Endothelial cell of umbilical vein (primary cell): Measurements from ENCODE around the gene RGS19. TPM values are rescaled to one million over a fixed set of nuclear protein-coding genes. Genes with fewer than 3 reads are reported as not detected.

Source experiments
- BruUV-seq: library from RNA; stranded (reverse); fragments of 400-500 nt; replicated peaks from 2 replicates; lab custom pipeline; 2021; lab: Mats Ljungman, UMichigan
- CTCF ChIA-PET: fragments of 300-600, 350-600 bp; sonication (Branson Sonifier 250); formaldehyde crosslinking; loops from one replicate; lab custom pipeline; 2021; ENCODE audit warnings: antibody characterized with exemption, inconsistent platforms; lab: Charles Lee
- POLR2A ChIA-PET: fragments of 300-600, 350-600 bp; sonication (Branson Sonifier 250); formaldehyde crosslinking; loops from one replicate; lab custom pipeline; 2021; ENCODE audit warnings: antibody characterized with exemption, inconsistent platforms; lab: Charles Lee
- DNase-seq: peaks from one replicate; pipeline ENCODE4 v3.0.0-alpha.2; 2011; ENCODE audit warnings: low read depth, low spot score
- FAIRE-seq: peaks from 2 replicates; lab custom pipeline; 2011; peaks lifted over from hg19 to GRCh38; lab: Jason Lieb, UNC
- H2AFZ ChIP-seq: 2 replicates; pipeline ENCODE4 v1.6.0; 2012; ENCODE audit warnings: low read depth, low read length, control low read depth, inconsistent platforms
- H3K27ac ChIP-seq: 2 replicates; pipeline ENCODE4 v1.5.1; 2011; ENCODE audit warnings: low read depth, mild to moderate bottlenecking, control low read depth, low read length, moderate library complexity; ENCODE audit not compliant: insufficient read depth
- H3K27me3 ChIP-seq, 2 experiments: 2 replicates each; pipeline versions ENCODE4 v1.6.0 to v1.6.1; 2011; ENCODE audit warnings: low read length in 2 of 2, mixed read lengths in 1 of 2; ENCODE audit not compliant: control insufficient read depth in 2 of 2, insufficient read depth in 2 of 2
- H3K36me3 ChIP-seq, 2 experiments: 2 replicates in 1 of 2; 3 replicates in 1 of 2; pipeline ENCODE4 v1.5.1; 2011; ENCODE audit warnings: low read length in 2 of 2, mild to moderate bottlenecking in 1 of 2, moderate library complexity in 1 of 2; ENCODE audit not compliant: control insufficient read depth in 2 of 2, insufficient read depth in 2 of 2; ENCODE audit errors: extremely low read depth in 1 of 2
- H3K4me1 ChIP-seq: 3 replicates; pipeline ENCODE4 v1.5.1; 2011; ENCODE audit warnings: mild to moderate bottlenecking, low read length; ENCODE audit not compliant: control insufficient read depth, insufficient read depth; ENCODE audit errors: extremely low read depth
- H3K4me2 ChIP-seq: 2 replicates; pipeline ENCODE4 v1.6.1; 2011; ENCODE audit warnings: low read length, control low read depth, mixed read lengths; ENCODE audit not compliant: insufficient read depth
- H3K4me3 ChIP-seq, 3 experiments: fragments of 200-600 bp in 1 of 3; sonication (generic), shearing (Covaris generic) in 1 of 3; replicated peaks in 1 of 3; 2 replicates each; pipeline ENCODE4 v1.5.1; 2011 to 2016; ENCODE audit warnings: control low read depth in 3 of 3, low read length in 3 of 3, mild to moderate bottlenecking in 2 of 3, inconsistent platforms in 1 of 3, low read depth in 1 of 3, moderate library complexity in 1 of 3; ENCODE audit not compliant: insufficient read depth in 1 of 3
- H3K79me2 ChIP-seq: 2 replicates; pipeline ENCODE4 v1.6.0; 2012; ENCODE audit warnings: low read length, inconsistent platforms; ENCODE audit not compliant: control insufficient read depth, insufficient read depth
- H3K9ac ChIP-seq: replicated peaks from 2 replicates; pipeline ENCODE3; 2011; ENCODE audit warnings: low read length, control low read depth; ENCODE audit not compliant: insufficient read depth; ENCODE audit errors: extremely low read depth
- H3K9me1 ChIP-seq: replicated peaks from 3 replicates; pipeline ENCODE4 v1.6.0; 2011; ENCODE audit warnings: mild to moderate bottlenecking, low read length; ENCODE audit not compliant: control insufficient read depth, insufficient read depth; ENCODE audit errors: extremely low read depth
- H3K9me3 ChIP-seq: replicated peaks from 2 replicates; pipeline ENCODE4 v1.5.1; 2012; ENCODE audit warnings: low read length, inconsistent platforms; ENCODE audit not compliant: control insufficient read depth, insufficient read depth
- H4K20me1 ChIP-seq: replicated peaks from 2 replicates; pipeline ENCODE3; 2011; ENCODE audit warnings: mild to moderate bottlenecking, low read length; ENCODE audit not compliant: control insufficient read depth, insufficient read depth; ENCODE audit errors: extremely low read depth
- EZH2 ChIP-seq: IDR thresholded peaks from 2 replicates; pipeline ENCODE4 v1.6.1; 2012; ENCODE audit warnings: borderline replicate concordance, low read depth, mild to moderate bottlenecking, moderate library complexity, low read length, inconsistent platforms; ENCODE audit not compliant: severe bottlenecking
- FOS ChIP-seq: IDR thresholded peaks from 2 replicates; pipeline ENCODE4 v1.6.1; 2011; ENCODE audit warnings: mild to moderate bottlenecking, low read length, moderate library complexity, borderline replicate concordance; ENCODE audit not compliant: insufficient read depth
- GATA2 ChIP-seq: IDR thresholded peaks from 2 replicates; pipeline ENCODE4 v1.7.0; 2011; ENCODE audit warnings: low read depth, mild to moderate bottlenecking, moderate library complexity, mixed read lengths, low read length; ENCODE audit not compliant: insufficient read length, insufficient read depth
- JUN ChIP-seq: IDR thresholded peaks from 2 replicates; pipeline ENCODE4 v1.6.1; 2011; ENCODE audit warnings: borderline replicate concordance, low read depth; ENCODE audit not compliant: insufficient read length, insufficient read depth
- MYC ChIP-seq: IDR thresholded peaks from one replicate; pipeline ENCODE4 v1.6.1; 2011; ENCODE audit warnings: mild to moderate bottlenecking, low read depth, low read length
- POLR2A ChIP-seq: IDR thresholded peaks from 2 replicates; pipeline ENCODE4 v1.6.1; 2012; ENCODE audit warnings: low read depth, mild to moderate bottlenecking, control low read depth, low read length
- POLR2AphosphoS5 ChIP-seq: IDR thresholded peaks from 2 replicates; pipeline ENCODE4 v1.6.1; 2012; ENCODE audit warnings: low read depth, mild to moderate bottlenecking, control low read depth, low read length, moderate library complexity; ENCODE audit not compliant: insufficient read depth
- dilution Hi-C: fragments of 300-500 bp; cut with MboI; formaldehyde crosslinking; loops from one replicate; pipeline ENCODE4 v1.15.0; 2019; ENCODE audit warnings: low sequenced_read_pairs; ENCODE audit not compliant: extremely low pct_ligation_motif_present
- intact Hi-C: fragments of 100-400 bp; cut with micrococcal nuclease; formaldehyde crosslinking; loops from one replicate; pipeline ENCODE4 v1.10.0; 2022
- polyA plus RNA-seq, 4 experiments: library from polyadenylated mRNA; depleted of rRNA in 3 of 4; stranded (reverse) in 3 of 4; unstranded in 1 of 4; fragments of >200 nt; gene quantifications; 2 replicates each; pipeline versions ENCODE4 v1.2.1 to v1.2.3, GENCODE V29; 2011 to 2012; ENCODE audit warnings: missing spikeins in 1 of 4
- total RNA-seq: library from RNA; stranded (reverse); gene quantifications from 2 replicates; pipeline ENCODE4 v1.2.3, GENCODE V29; 2021
- TF ChIP-seq, protein P1 (sequence below): IDR thresholded peaks from 2 replicates; pipeline ENCODE4 v1.6.1; 2011; ENCODE audit not compliant: insufficient read depth, insufficient read length
- TF ChIP-seq, protein P2 (sequence below), 2 donors: IDR thresholded peaks; 1 replicate in 1 of 2; 2 replicates in 1 of 2; pipeline ENCODE4 v1.5.1; 2011; ENCODE audit warnings: low read length in 2 of 2, mild to moderate bottlenecking in 2 of 2, moderate library complexity in 2 of 2, control low read depth in 1 of 2, inconsistent platforms in 1 of 2, low read depth in 1 of 2; ENCODE audit not compliant: insufficient read depth in 1 of 2; ENCODE audit errors: extremely low read depth in 1 of 2

The RGS19 gene
- total and polyA plus RNA-seq, 2 donors (not counting 3 experiments of a cell fraction or from before 2014, with no cell fraction given): 27.8 to 33.7 TPM

- peaks cover 3% of the 10 kb centered on the region for H4K20me1 ChIP-seq
- BruUV-seq: no TSS peak
- FAIRE-seq (no peak), DNase-seq (no peak)
- ChIA-PET CTCF (interaction anchor here (1.0 to 15.2 kb wide), 2 partner anchors 13 to 72 kb away, joined by 4 to 412 read pairs; partner anchors contain the start of gene C20orf204), POLR2A (interaction anchor here (2.4 kb wide), 1 partner anchor 13 kb away, joined by 21 read pairs; no protein-coding TSS in a partner anchor)
- H3K36me3 ChIP-seq: peaks cover 7 to 8% of the 10 kb centered on the region in 2 experiments
- H3K79me2 ChIP-seq: peaks cover 14% of the 10 kb centered on the region
- peak overlapping the region; percentile 26 for H3K27ac ChIP-seq
- no peaks in the 10 kb centered on the region for H3K27me3 ChIP-seq
- no peaks in the 10 kb centered on the region for H3K9me3 ChIP-seq
- no peak for TF ChIP-seq POLR2AphosphoS5
- TF ChIP-seq, protein P1, sequence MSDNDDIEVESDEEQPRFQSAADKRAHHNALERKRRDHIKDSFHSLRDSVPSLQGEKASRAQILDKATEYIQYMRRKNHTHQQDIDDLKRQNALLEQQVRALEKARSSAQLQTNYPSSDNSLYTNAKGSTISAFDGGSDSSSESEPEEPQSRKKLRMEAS: no peak
- no peaks in the 10 kb centered on the region for H3K9me1 ChIP-seq
- no peak overlapping the region for H3K4me3 ChIP-seq
- peaks cover 77% of the 10 kb centered on the region for H3K4me1 ChIP-seq
- no peak overlapping the region for H3K4me2 ChIP-seq
- no peak overlapping the region for H3K9ac ChIP-seq
- intact Hi-C loops (loop anchor here (10.0 kb wide), 1 partner anchor 158 kb away; the partner anchor contains the start of gene DNAJC5), dilution Hi-C loops (no loop called here)
- H2AFZ ChIP-seq: no peak overlapping the region
Observed at GRCh38 chr20:64052326-64052722, 27.0 kb downstream of the RGS19 start.

DNA sequence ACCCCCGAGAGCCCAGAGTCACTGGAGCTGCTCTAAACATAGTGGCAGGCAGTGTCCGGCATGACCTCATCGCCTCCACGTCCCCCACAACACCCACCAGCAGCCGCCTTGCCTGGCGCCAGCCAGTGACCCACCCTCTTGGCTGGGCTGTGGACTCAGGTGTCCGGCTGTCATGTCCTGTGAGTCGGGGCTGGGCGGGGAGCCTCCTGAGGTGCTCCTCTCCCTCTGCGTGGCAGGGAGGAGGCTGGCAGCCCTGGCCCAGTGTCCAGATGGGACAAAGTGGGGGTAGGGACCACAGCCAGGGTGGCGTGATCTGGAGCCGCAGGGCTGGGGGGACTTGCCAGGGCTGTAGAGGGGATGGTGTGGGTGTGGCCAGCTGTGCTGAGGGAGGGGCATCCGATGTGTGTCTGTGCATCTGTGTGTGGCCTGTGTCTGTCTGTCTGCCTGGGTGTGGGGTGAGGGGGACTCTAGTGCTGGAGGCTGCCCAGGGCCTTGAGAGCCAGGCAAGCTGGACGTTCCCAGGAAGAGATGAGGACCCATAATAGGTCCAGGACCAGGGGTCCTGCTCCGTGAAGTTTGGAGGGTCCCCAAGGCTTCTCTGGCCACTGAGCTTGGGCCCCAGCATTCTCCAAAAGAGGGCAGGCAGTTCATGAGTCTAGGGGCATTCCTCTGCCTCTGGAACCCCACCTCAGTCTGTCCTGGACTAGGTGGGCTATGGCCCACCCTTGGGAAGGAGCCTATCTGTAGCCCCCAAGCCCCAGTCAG, 27.6 kb downstream of the RGS19 start:
- H3K9me3 ChIP-seq: no peaks in the 10 kb centered on the region
- ChIA-PET POLR2A (no interaction called here), CTCF (interaction anchor here (0.6 to 15.2 kb wide), 4 partner anchors 13 to 72 kb away, joined by 3 to 412 read pairs (median 4); partner anchors contain the start of genes C20orf204 and RGS19)
- TF ChIP-seq POLR2AphosphoS5 (no peak), JUN (no peak), GATA2 (no peak), MYC (no peak), FOS (no peak), EZH2 (no peak), POLR2A (no peak)
- TF ChIP-seq, protein P2, sequence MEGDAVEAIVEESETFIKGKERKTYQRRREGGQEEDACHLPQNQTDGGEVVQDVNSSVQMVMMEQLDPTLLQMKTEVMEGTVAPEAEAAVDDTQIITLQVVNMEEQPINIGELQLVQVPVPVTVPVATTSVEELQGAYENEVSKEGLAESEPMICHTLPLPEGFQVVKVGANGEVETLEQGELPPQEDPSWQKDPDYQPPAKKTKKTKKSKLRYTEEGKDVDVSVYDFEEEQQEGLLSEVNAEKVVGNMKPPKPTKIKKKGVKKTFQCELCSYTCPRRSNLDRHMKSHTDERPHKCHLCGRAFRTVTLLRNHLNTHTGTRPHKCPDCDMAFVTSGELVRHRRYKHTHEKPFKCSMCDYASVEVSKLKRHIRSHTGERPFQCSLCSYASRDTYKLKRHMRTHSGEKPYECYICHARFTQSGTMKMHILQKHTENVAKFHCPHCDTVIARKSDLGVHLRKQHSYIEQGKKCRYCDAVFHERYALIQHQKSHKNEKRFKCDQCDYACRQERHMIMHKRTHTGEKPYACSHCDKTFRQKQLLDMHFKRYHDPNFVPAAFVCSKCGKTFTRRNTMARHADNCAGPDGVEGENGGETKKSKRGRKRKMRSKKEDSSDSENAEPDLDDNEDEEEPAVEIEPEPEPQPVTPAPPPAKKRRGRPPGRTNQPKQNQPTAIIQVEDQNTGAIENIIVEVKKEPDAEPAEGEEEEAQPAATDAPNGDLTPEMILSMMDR (IDR thresholded peaks at IDR 0.05; ENCODE audit: extremely low read depth in 1 of 2, insufficient read depth in 1 of 2, low read depth in 1 of 2, low read length in 2 of 2): no peak
- TF ChIP-seq, protein P1: no peak
- H3K27ac ChIP-seq: peak overlapping the region; percentile 26
- H3K79me2 ChIP-seq: peaks cover 19% of the 10 kb centered on the region
- BruUV-seq: no TSS peak
- FAIRE-seq: no peak
- H2AFZ ChIP-seq: peak overlapping the region; percentile 49
- peaks cover 9 to 13% of the 10 kb centered on the region in 2 experiments for H3K36me3 ChIP-seq
- DNase-seq: peak; percentile 31
- H3K9me1 ChIP-seq: no peaks in the 10 kb centered on the region
- peaks cover 3% of the 10 kb centered on the region for H4K20me1 ChIP-seq
- H3K4me3 ChIP-seq: no peak overlapping the region
- peaks cover 76% of the 10 kb centered on the region for H3K4me1 ChIP-seq
- intact Hi-C loops: loop anchor here (10.0 kb wide), 1 partner anchor 157 kb away; the partner anchor contains the start of gene DNAJC5
- dilution Hi-C loops: no loop called here
- no peak overlapping the region for H3K4me2 ChIP-seq
- no peak overlapping the region for H3K9ac ChIP-seq
- H3K27me3 ChIP-seq: no peaks in the 10 kb centered on the region
